ENCODE results near the gene NUCKS1.
A peak's percentile ranks its signal among the peaks of the same experiment; 100 is the strongest.

NUCKS1 gene

DNA sequence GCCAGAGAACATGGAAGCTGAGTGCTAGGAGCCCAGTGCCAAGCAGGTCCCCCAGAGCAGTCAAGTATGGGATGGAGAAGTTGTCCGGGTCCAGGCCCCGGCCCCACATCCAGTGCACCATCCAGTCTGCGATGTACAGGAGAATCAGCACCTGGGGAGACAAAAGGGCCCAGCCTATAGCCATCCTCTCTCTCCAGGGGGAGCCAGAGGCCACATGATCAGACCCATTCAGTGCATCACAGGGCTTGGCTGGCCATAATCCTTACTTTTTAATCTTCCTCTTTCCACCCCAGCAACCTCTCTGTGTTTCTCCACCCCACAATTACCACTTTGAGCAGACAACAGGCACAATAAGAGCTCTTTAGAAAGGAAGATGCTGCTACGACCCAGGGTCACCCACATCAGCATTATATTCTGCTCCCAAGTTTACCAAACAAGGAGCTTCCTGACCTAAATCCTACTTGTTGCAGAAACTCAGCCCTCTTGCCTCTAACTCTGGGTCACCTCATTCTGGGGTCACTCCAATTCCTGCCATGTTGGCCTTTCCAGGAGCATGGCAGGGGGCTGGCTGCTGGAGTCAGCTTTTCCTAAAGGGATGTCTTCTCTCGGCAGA, 41.7 kb upstream of the NUCKS1 start:
- TF ChIP-seq, protein P1, sequence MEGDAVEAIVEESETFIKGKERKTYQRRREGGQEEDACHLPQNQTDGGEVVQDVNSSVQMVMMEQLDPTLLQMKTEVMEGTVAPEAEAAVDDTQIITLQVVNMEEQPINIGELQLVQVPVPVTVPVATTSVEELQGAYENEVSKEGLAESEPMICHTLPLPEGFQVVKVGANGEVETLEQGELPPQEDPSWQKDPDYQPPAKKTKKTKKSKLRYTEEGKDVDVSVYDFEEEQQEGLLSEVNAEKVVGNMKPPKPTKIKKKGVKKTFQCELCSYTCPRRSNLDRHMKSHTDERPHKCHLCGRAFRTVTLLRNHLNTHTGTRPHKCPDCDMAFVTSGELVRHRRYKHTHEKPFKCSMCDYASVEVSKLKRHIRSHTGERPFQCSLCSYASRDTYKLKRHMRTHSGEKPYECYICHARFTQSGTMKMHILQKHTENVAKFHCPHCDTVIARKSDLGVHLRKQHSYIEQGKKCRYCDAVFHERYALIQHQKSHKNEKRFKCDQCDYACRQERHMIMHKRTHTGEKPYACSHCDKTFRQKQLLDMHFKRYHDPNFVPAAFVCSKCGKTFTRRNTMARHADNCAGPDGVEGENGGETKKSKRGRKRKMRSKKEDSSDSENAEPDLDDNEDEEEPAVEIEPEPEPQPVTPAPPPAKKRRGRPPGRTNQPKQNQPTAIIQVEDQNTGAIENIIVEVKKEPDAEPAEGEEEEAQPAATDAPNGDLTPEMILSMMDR (IDR thresholded peaks at IDR 0.05; ENCODE audit: extremely low read depth, missing control alignments), result peak; percentile 87
- peak; percentile 77 for DNase-seq (ENCODE audit: low spot score)

- DNase-seq (ENCODE audit: low spot score), result no peak
Measured at GRCh38 chr1:205787287-205787916, 37.4 kb upstream of the NUCKS1 start.

DNA sequence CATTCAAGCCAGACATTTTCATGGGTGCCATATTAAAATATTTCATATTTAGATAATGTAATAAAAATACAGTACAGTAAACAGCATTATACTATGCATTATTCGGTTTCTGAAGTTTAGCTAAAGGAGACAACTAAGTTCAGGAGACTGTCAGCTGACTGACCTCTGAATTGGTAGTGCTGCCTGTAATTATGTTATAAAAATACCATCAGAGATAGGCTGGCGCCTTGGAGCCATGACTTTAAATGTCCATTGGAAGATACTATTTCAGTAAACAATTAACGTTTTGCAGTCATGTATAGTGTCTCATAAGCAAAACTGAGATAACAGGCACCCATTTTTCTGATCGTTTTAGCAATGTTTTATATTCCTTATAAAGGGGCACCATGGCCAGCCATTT, 36.6 kb upstream of the NUCKS1 start:
- no peak for DNase-seq (ENCODE audit: low spot score)
- TF ChIP-seq, protein P1 (IDR thresholded peaks at IDR 0.05; ENCODE audit: extremely low read depth, missing control alignments), result no peak

More at GRCh38 chr1:205787287-205787916, 37.4 kb upstream of the NUCKS1 start:
- TF ChIP-seq, protein P1 (IDR thresholded peaks at IDR 0.05; ENCODE audit: extremely low read depth, missing control alignments), result no peak

DNA sequence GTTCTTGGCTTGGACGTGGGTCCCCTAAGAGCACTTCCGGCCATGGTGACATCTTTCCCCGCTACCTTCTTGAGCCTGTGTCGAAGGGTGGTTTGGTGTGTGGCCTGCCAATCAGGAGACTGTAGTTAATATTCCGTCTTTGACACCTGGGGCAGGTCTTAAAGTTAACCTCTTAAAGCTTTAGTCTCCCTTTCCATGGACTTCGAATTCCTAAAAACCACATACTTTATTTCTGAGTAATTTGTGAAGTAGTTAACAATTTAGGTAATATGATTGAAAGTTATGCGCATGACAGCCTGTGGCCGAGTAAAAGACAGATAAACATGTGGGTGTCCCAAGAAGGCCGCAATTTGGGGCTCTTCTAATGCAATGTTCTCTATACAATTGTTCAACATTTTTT, 35.5 kb upstream of the NUCKS1 start:
- no peak for DNase-seq (ENCODE audit: low spot score)
- TF ChIP-seq, protein P1 (IDR thresholded peaks at IDR 0.05; ENCODE audit: extremely low read depth, missing control alignments), result no peak

- TF ChIP-seq, protein P1 (IDR thresholded peaks at IDR 0.05; ENCODE audit: extremely low read depth, missing control alignments), result no peak
- DNase-seq (ENCODE audit: low spot score), result no peak
Measured at GRCh38 chr1:205783904-205784303, 33.9 kb upstream of the NUCKS1 start.

DNA sequence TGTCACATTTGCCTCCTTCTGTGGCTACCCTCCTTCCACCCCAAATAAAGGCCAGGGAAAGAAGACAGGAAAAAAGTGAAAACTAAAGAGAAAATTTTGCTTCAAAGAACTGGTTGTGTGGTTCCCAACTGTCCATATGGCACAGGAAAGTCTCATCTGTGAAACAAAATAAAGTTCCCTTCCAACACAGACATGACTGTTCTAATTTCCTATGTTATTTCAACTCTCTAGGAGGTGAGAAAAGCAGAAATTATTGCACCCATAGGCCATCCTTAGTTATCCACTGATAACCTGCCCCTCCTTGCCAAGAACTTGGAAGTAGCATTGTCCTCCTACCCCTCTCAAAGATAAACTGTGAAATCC, 33.4 kb upstream of the NUCKS1 start:
- TF ChIP-seq, protein P1 (IDR thresholded peaks at IDR 0.05; ENCODE audit: extremely low read depth, missing control alignments), result no peak
- no peak for DNase-seq (ENCODE audit: low spot score)

GRCh38 chr1:205782627-205783432, 32.8 kb upstream of the NUCKS1 start:
- no peak for DNase-seq (ENCODE audit: low spot score)
- TF ChIP-seq, protein P1 (IDR thresholded peaks at IDR 0.05; ENCODE audit: extremely low read depth, missing control alignments), result no peak

Data from GM20000 (cell line).